K562 (cell line): ENCODE data around the gene RING1. TPM values are rescaled to one million over a fixed set of nuclear protein-coding genes. Genes with fewer than 3 reads are reported as not detected.

ENCODE experiments used
- ARID2 ChIP-seq: fragments of 450-650 bp; IDR thresholded peaks from 2 replicates; pipeline ENCODE4 v1.6.1; 2017; ENCODE audit warnings: antibody characterized with exemption, mild to moderate bottlenecking
- ARID3B ChIP-seq: fragments of 250-450 bp; sonication (Bioruptor Pico); IDR thresholded peaks from 2 replicates; pipeline ENCODE4 v1.4.0; 2020; ENCODE audit warnings: borderline replicate concordance
- ATF3 ChIP-seq, 2 experiments: fragments of 450-650 bp in 1 of 2; sonication (generic) in 1 of 2; formaldehyde crosslinking in 1 of 2; IDR thresholded peaks in 1 of 2; conservative IDR thresholded peaks in 1 of 2; 2 replicates each; pipeline versions ENCODE4 v1.6.1 to v1.8.1; 2016 to 2023; ENCODE audit warnings: mild to moderate bottlenecking in 2 of 2, moderate library complexity in 2 of 2, inconsistent platforms in 1 of 2, missing genetic modification reagents in 1 of 2
- KHSRP ChIP-seq: fragments of 450-650 bp; IDR thresholded peaks from 2 replicates; pipeline ENCODE4 v1.6.1; 2017
- NKRF ChIP-seq: fragments of 450-650 bp; IDR thresholded peaks from 2 replicates; pipeline ENCODE4 v1.6.1; 2016; ENCODE audit warnings: borderline replicate concordance
- RHOXF2B ChIP-seq: fragments of 250-450 bp; sonication (Bioruptor Pico); conservative IDR thresholded peaks from 2 replicates; pipeline ENCODE4 v1.5.1; 2021
- RNF219 ChIP-seq: fragments of 250-450 bp; sonication (Bioruptor Pico); IDR thresholded peaks from 2 replicates; pipeline ENCODE4 v1.5.0; 2022; ENCODE audit warnings: mild to moderate bottlenecking
- SAP30 ChIP-seq: fragments of 200-600 bp; sonication (generic); IDR thresholded peaks from 2 replicates; pipeline ENCODE4 v1.6.1; 2012; ENCODE audit warnings: borderline replicate concordance, low read depth, mild to moderate bottlenecking, moderate library complexity, low read length, control low read depth, inconsistent platforms; ENCODE audit not compliant: insufficient read depth, poor library complexity, severe bottlenecking
- SMARCA4 ChIP-seq: fragments of 450-650 bp; IDR thresholded peaks from 2 replicates; pipeline ENCODE4 v1.6.1; 2016
- SMARCC2 ChIP-seq: fragments of 450-650 bp; IDR thresholded peaks from 2 replicates; pipeline ENCODE4 v1.6.1; 2017; ENCODE audit warnings: antibody characterized with exemption, moderate library complexity, mild to moderate bottlenecking, low read depth
- ZBTB17 ChIP-seq: fragments of 450-650 bp; formaldehyde crosslinking; IDR thresholded peaks from 2 replicates; pipeline ENCODE4 v1.4.0; 2020; ENCODE audit warnings: mild to moderate bottlenecking
- ZBTB5 ChIP-seq: fragments of 450-650 bp; IDR thresholded peaks from 2 replicates; pipeline ENCODE4 v1.6.1; 2017; ENCODE audit warnings: antibody characterized with exemption
- ZNF280B ChIP-seq: fragments of 250-450 bp; sonication (Bioruptor Pico); IDR thresholded peaks from 2 replicates; pipeline ENCODE4 v1.5.1; 2021; ENCODE audit warnings: mild to moderate bottlenecking
- ZNF347 ChIP-seq: fragments of 450-650 bp; formaldehyde crosslinking; IDR thresholded peaks from 2 replicates; pipeline ENCODE4 v1.4.0; 2020; ENCODE audit warnings: low read depth, mild to moderate bottlenecking, moderate library complexity
- ZSCAN29 ChIP-seq: fragments of 450-650 bp; IDR thresholded peaks from 2 replicates; pipeline ENCODE4 v1.6.1; 2017
- polyA plus RNA-seq, 8 experiments: library from polyadenylated mRNA; depleted of rRNA in 4 of 8; stranded (reverse) in 5 of 8; unstranded in 3 of 8; fragments of >200 nt; fragmentation: Nextera tagmentation in 2 of 8; fragmentation: Illumina TruSeq in 1 of 8; extraction: Ambion mirVana in 2 of 8; extraction: Trizol in 1 of 8; gene quantifications; 2 replicates each; pipeline versions ENCODE4 v1.2.1 to v1.2.3, GENCODE V29; 2011 to 2014; ENCODE audit warnings: inconsistent platforms in 1 of 8, missing spikeins in 1 of 8
- total RNA-seq, 7 experiments: library from RNA; depleted of rRNA in 6 of 7; stranded (reverse); fragments of >200 nt in 6 of 7; fragmentation: Illumina TruSeq in 2 of 7; extraction: Trizol in 2 of 7; gene quantifications; 2 replicates each; pipeline versions ENCODE4 v1.2.1 to v1.2.3, GENCODE V29; 2011 to 2021; ENCODE audit warnings: low replicate concordance in 1 of 7

The RING1 gene
- total and polyA plus RNA-seq, 9 of the 15 experiments (the other 6 are each of a cell fraction or from before 2014, with no cell fraction given): 4.2 to 59.1 (median 36.9) TPM

GRCh38 chr6:33249732-33250630, 41.7 kb downstream of the RING1 start (continued):
- no peak for TF ChIP-seq ZNF280B (CRISPR knock-in tag)
- peak; percentile 42; the same call in 1 of the 2 replicates for TF ChIP-seq SMARCA4
- 0 out of 2 replicates have a peak, but pooled peaks have one; percentile 14 for TF ChIP-seq ARID3B (CRISPR knock-in tag)
- 0 out of 2 replicates have a peak, but pooled peaks have one; percentile 9 for TF ChIP-seq ZBTB5
- no peak for TF ChIP-seq RNF219 (CRISPR knock-in tag)
- TF ChIP-seq ZBTB17 (CRISPR knock-in tag): peak; percentile 75
- peak; percentile 55; the same call in 1 of the 2 replicates for TF ChIP-seq NKRF
- TF ChIP-seq ATF3 (IDR thresholded peaks at IDR 0.05): 0 out of 2 replicates have a peak, but pooled peaks have one; percentile 29
- TF ChIP-seq ATF3 (CRISPR knock-in tag; conservative IDR thresholded peaks at IDR 0.05): no peak
- no peak for TF ChIP-seq ZSCAN29
- TF ChIP-seq SMARCC2: peak; percentile 63; the same call in 1 of the 2 replicates
- 0 out of 2 replicates have a peak, but pooled peaks have one; percentile 61 for TF ChIP-seq RHOXF2B (CRISPR knock-in tag)
- TF ChIP-seq SAP30: peak; percentile 28
- no peak for TF ChIP-seq ZNF347 (CRISPR knock-in tag)
- TF ChIP-seq KHSRP: no peak
- TF ChIP-seq ARID2: peak; percentile 51; the same call in 1 of the 2 replicates
